ENCODE measurements around the gene FAM216A.
"Not testable (repeated sequence)": the region's sequence is repeated elsewhere in the genome, so short reads cannot be mapped to it uniquely, and the experiment has no call there.

Gene FAM216A, protein sequence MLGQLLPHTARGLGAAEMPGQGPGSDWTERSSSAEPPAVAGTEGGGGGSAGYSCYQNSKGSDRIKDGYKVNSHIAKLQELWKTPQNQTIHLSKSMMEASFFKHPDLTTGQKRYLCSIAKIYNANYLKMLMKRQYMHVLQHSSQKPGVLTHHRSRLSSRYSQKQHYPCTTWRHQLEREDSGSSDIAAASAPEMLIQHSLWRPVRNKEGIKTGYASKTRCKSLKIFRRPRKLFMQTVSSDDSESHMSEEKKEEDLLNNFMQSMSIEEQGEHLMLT

GRCh38 chr12:110468214-110469048 lies at the start of gene FAM216A, which contains the start of gene GPN3:
TSS of gene FAM216A (plus strand) at chr12:110468845. CDS start at chr12:110468876, 31 bp downstream.
TSS of gene GPN3 (minus strand) at chr12:110468257. CDS start at chr12:110468203, 54 bp downstream.
- peak within 1 kb of the TSS; percentile 92 for H3K27ac ChIP-seq (ENCODE audit: low read depth, low read length)
- H3K4me3 ChIP-seq (ENCODE audit: low read length): peak within 1 kb of the TSS; percentile 99
- peak within 1 kb of the TSS; percentile 89 for H3K9ac ChIP-seq (ENCODE audit: low read length)

GRCh38 chr12:110420644-110421043 lies 48.0 kb upstream of the FAM216A start:
- H3K27me3 ChIP-seq (ENCODE audit: control insufficient read depth, insufficient read depth, low read length); H3K4me1 ChIP-seq (ENCODE audit: control insufficient read depth, insufficient read depth, low read length); H3K4me3 ChIP-seq (ENCODE audit: low read length); H3K9ac ChIP-seq (ENCODE audit: low read length); H3K27ac ChIP-seq (ENCODE audit: low read depth, low read length); H3K36me3 ChIP-seq (ENCODE audit: control insufficient read depth, insufficient read depth, low read length): not testable (repeated sequence)

More at GRCh38 chr12:110468214-110469048, at the start of gene FAM216A, which contains the start of gene GPN3:
- no peaks in the 10 kb centered on the region for H3K27me3 ChIP-seq (ENCODE audit: control insufficient read depth, insufficient read depth, low read length)
- H3K4me1 ChIP-seq (ENCODE audit: control insufficient read depth, insufficient read depth, low read length): peaks cover 11% of the 10 kb centered on the region
- H3K36me3 ChIP-seq (ENCODE audit: control insufficient read depth, insufficient read depth, low read length): no peaks in the 10 kb centered on the region

- H3K36me3 ChIP-seq (ENCODE audit: control insufficient read depth, insufficient read depth, low read length): no peaks in the 10 kb centered on the region
- H3K9ac ChIP-seq (ENCODE audit: low read length): no peak overlapping the region
- peaks cover 2% of the 10 kb centered on the region for H3K4me1 ChIP-seq (ENCODE audit: control insufficient read depth, insufficient read depth, low read length)
- no peak overlapping the region for H3K4me3 ChIP-seq (ENCODE audit: low read length)
- no peak overlapping the region for H3K27ac ChIP-seq (ENCODE audit: low read depth, low read length)
- H3K27me3 ChIP-seq (ENCODE audit: control insufficient read depth, insufficient read depth, low read length): no peaks in the 10 kb centered on the region
Measured at GRCh38 chr12:110421159-110421661, 47.4 kb upstream of the FAM216A start.

DNA sequence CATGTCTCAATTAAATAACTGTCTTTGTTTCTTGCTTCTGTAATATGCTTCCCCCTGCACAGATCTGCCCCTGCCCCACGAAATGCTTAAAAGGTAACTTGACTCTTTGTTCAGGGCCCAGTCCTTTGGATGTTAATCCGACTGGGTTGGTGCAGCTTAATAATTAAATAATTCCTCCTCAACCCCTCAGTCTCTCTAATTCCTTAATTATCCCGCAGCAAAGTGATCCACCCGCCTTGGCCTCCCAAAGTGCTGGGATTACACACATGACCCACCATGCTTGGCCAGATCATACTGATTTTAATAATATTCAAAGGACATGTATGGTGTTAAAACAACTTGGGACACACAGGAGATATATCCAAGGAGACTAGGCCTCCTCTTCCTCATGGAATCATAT lies 46.9 kb upstream of the FAM216A start:
- no peak overlapping the region for H3K4me3 ChIP-seq (ENCODE audit: low read length)
- H3K27ac ChIP-seq (ENCODE audit: low read depth, low read length): peak overlapping the region; percentile 48
- H3K27me3 ChIP-seq (ENCODE audit: control insufficient read depth, insufficient read depth, low read length): no peaks in the 10 kb centered on the region

GRCh38 chr12:110424237-110424636 lies 44.4 kb upstream of the FAM216A start:
- no peak overlapping the region for H3K9ac ChIP-seq (ENCODE audit: low read length)
- H3K36me3 ChIP-seq (ENCODE audit: control insufficient read depth, insufficient read depth, low read length): no peaks in the 10 kb centered on the region
- H3K27me3 ChIP-seq (ENCODE audit: control insufficient read depth, insufficient read depth, low read length): no peaks in the 10 kb centered on the region
- no peak overlapping the region for H3K27ac ChIP-seq (ENCODE audit: low read depth, low read length)
- no peak overlapping the region for H3K4me3 ChIP-seq (ENCODE audit: low read length)
- peaks cover 2% of the 10 kb centered on the region for H3K4me1 ChIP-seq (ENCODE audit: control insufficient read depth, insufficient read depth, low read length)

More for the DNA sequence above, 46.9 kb upstream of the FAM216A start:
- Histone ChIP-seq H3K9ac (ENCODE audit: low read length) (no peak overlapping the region), H3K4me1 (ENCODE audit: control insufficient read depth, insufficient read depth, low read length) (peaks cover 2% of the 10 kb centered on the region), H3K36me3 (ENCODE audit: control insufficient read depth, insufficient read depth, low read length) (no peaks in the 10 kb centered on the region)

- H3K36me3 ChIP-seq (ENCODE audit: control insufficient read depth, insufficient read depth, low read length): no peaks in the 10 kb centered on the region
- no peaks in the 10 kb centered on the region for H3K27me3 ChIP-seq (ENCODE audit: control insufficient read depth, insufficient read depth, low read length)
- H3K9ac ChIP-seq (ENCODE audit: low read length): no peak overlapping the region
- no peak overlapping the region for H3K4me3 ChIP-seq (ENCODE audit: low read length)
- H3K4me1 ChIP-seq (ENCODE audit: control insufficient read depth, insufficient read depth, low read length): peaks cover 2% of the 10 kb centered on the region
- H3K27ac ChIP-seq (ENCODE audit: low read depth, low read length): no peak overlapping the region
Measured at GRCh38 chr12:110426406-110426805, 42.2 kb upstream of the FAM216A start.

DNA sequence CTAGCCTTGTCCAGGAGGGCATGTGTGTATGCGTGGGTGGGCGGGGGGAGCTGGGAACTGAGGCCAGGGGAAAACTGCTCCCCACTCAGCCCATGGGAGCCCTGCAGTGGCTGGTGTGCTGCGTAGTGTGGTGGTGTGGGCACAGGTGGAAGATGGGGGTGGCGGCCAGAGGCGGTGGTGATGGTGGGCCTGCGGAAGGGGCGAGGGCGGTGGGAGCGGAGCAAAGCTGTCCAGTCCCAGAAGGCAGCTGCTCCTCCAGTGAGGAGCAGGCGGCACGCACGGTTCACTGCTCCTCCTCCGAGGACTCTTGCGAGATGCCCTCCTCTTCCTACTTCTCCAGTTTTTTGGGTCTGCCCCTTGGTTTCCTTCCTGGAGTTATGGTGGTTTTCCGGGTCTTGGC lies 39.0 kb upstream of the FAM216A start:
- H3K4me1 ChIP-seq (ENCODE audit: control insufficient read depth, insufficient read depth, low read length); H3K27ac ChIP-seq (ENCODE audit: low read depth, low read length); H3K27me3 ChIP-seq (ENCODE audit: control insufficient read depth, insufficient read depth, low read length); H3K4me3 ChIP-seq (ENCODE audit: low read length); H3K36me3 ChIP-seq (ENCODE audit: control insufficient read depth, insufficient read depth, low read length); H3K9ac ChIP-seq (ENCODE audit: low read length): not testable (repeated sequence)

GRCh38 chr12:110431957-110432587 lies 36.6 kb upstream of the FAM216A start:
- Histone ChIP-seq H3K36me3 (ENCODE audit: control insufficient read depth, insufficient read depth, low read length) (peaks cover 6% of the 10 kb centered on the region), H3K4me3 (ENCODE audit: low read length) (no peak overlapping the region), H3K4me1 (ENCODE audit: control insufficient read depth, insufficient read depth, low read length) (no peaks in the 10 kb centered on the region), H3K27ac (ENCODE audit: low read depth, low read length) (no peak overlapping the region), H3K9ac (ENCODE audit: low read length) (no peak overlapping the region), H3K27me3 (ENCODE audit: control insufficient read depth, insufficient read depth, low read length) (no peaks in the 10 kb centered on the region)

GRCh38 chr12:110436231-110436630 lies 32.4 kb upstream of the FAM216A start:
- Histone ChIP-seq H3K9ac (ENCODE audit: low read length) (no peak overlapping the region), H3K36me3 (ENCODE audit: control insufficient read depth, insufficient read depth, low read length) (peaks cover 11% of the 10 kb centered on the region), H3K4me3 (ENCODE audit: low read length) (no peak overlapping the region), H3K27ac (ENCODE audit: low read depth, low read length) (no peak overlapping the region), H3K27me3 (ENCODE audit: control insufficient read depth, insufficient read depth, low read length) (no peaks in the 10 kb centered on the region), H3K4me1 (ENCODE audit: control insufficient read depth, insufficient read depth, low read length) (no peaks in the 10 kb centered on the region)

DNA sequence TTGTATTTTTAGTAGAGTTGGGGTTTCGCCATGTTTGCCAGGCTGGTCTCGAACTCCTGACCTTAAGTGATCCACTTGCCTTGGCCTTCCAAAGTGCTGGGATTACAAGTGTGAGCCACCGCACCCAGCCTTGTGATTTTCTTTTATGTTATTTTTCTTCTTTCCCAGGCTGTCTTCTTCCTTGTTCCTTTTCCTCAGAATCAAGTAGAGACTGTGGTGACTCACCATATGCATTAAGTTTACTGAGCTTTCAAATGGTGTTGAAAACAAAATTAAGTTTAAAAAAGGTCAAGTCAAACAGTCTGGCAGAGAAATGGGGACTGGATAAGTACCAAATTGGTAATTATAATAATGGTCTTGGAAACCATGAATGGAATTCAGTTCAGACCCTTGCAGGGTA lies 24.2 kb upstream of the FAM216A start:
- H3K9ac ChIP-seq (ENCODE audit: low read length): no peak overlapping the region
- no peak overlapping the region for H3K27ac ChIP-seq (ENCODE audit: low read depth, low read length)
- H3K4me1 ChIP-seq (ENCODE audit: control insufficient read depth, insufficient read depth, low read length): peaks cover 3% of the 10 kb centered on the region
- peaks cover 12% of the 10 kb centered on the region for H3K36me3 ChIP-seq (ENCODE audit: control insufficient read depth, insufficient read depth, low read length)
- no peaks in the 10 kb centered on the region for H3K27me3 ChIP-seq (ENCODE audit: control insufficient read depth, insufficient read depth, low read length)
- no peak overlapping the region for H3K4me3 ChIP-seq (ENCODE audit: low read length)

- H3K9ac ChIP-seq (ENCODE audit: low read length): peak within 1 kb of the TSS; percentile 75
- H3K36me3 ChIP-seq (ENCODE audit: control insufficient read depth, insufficient read depth, low read length): no peaks in the 10 kb centered on the region
- H3K27me3 ChIP-seq (ENCODE audit: control insufficient read depth, insufficient read depth, low read length): no peaks in the 10 kb centered on the region
- H3K4me1 ChIP-seq (ENCODE audit: control insufficient read depth, insufficient read depth, low read length): peaks cover 3% of the 10 kb centered on the region
- peak within 1 kb of the TSS; percentile 91 for H3K27ac ChIP-seq (ENCODE audit: low read depth, low read length)
- H3K4me3 ChIP-seq (ENCODE audit: low read length): peak within 1 kb of the TSS; percentile 86
Measured at GRCh38 chr12:110449799-110450497, 18.7 kb upstream of the FAM216A start, which contains the start of gene ARPC3. TSS of gene ARPC3 (minus strand) at chr12:110450337. CDS start at chr12:110450260, 77 bp downstream.

Measured in rectal smooth muscle tissue (tissue), 1 donor.